KG1 (cell line): ENCODE data around the gene IQSEC1.

Experiments
- DNase-seq: peaks from one replicate; lab custom pipeline; 2025; lab: John Stamatoyannopoulos, UW

The IQSEC1 gene

DNA sequence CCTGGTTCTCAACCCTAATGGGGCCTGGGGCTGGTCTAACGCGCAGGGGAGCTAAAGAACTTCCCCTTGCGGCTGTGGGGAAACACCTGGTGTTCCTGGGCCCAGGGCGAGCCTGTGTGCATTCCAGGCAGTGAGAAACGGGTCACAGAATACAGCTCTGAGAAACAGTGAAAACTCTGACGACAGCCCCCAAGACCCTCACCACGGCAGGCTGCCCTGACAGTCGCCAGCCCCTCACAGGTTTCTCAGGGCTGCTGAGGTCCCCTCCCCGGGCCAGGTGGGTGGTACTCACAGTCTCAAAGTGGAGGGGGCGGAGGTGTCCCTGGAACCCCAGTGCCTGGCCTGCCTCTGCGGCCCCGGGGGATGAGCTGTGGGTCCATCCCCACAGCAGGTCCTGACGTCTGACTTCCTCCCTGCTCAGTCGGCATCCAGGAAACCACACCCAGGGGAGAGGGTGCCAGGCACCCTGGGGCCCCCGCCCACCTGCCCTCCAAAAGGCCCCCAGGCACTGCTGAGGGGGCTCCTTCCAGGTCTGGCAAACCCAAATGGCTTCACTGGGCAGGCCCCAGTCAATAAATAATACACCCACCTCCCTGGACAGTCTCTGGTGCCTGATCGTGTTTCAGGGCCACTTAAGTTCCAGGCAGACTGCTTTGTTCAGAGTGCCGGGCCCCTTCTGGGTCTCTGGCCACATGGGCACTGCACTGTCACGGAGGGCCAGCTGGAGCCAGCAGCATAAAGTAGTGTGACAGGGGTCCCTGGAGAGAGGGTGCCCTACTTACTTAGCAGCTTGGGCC lies 57.7 kb downstream of the IQSEC1 start:
- DNase-seq = peak; percentile 40

DNA sequence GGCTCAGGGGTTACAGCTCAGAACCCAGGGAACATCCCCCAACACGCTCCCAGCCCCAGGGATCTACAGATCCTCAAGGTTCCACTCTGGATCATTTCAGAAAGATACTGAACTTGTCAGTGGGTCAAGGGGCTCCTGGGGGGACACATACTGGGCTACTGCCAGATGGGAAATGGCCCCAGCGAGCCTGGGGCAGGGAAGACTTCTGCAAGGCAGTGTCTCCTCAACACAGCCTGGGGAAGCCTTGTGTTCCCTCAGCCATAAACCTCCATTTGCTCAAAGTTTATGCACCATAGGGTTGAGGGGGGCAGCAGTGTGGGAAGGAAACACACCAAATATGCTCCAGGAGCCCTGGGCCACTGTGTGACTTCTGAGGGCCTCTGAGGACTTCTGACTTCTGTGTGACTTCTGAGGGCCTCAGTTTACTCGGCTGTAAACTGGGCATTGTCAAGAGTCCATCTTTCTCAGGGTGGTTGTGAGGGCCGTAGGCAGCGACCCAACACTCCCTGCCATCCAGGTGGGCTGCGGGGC lies 58.4 kb downstream of the IQSEC1 start:
- DNase-seq = no peak

GRCh38 chr3:13013994-13014754 lies 59.1 kb downstream of the IQSEC1 start:
- no peak for DNase-seq

GRCh38 chr3:13013566-13013965 lies 59.7 kb downstream of the IQSEC1 start:
- DNase-seq = no peak

GRCh38 chr3:13013151-13013561 lies 60.1 kb downstream of the IQSEC1 start:
- DNase-seq = no peak

DNA sequence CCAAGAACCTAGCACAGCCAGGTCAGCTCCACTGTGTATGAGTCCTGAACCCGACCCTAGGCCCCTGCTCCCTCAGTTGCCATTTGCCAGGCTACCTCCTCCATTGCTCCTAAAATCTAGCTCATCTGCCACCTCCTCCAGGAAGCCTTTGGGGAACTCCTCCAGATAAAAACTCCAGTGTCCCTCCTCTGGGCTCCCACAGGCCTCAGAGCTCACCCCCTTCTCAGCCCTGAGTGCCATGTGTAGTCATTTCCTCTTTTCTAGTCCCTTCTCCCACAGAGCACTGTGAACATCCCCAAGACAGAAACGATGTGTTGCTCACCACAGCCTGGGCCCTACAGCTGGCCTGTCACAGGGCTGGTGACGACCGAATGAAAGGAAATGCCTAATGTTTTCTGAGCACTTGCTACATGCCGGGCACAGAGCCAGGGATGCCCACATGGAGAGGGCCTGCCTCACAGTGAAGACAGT lies 61.0 kb downstream of the IQSEC1 start:
- DNase-seq = peak; percentile 72

DNA sequence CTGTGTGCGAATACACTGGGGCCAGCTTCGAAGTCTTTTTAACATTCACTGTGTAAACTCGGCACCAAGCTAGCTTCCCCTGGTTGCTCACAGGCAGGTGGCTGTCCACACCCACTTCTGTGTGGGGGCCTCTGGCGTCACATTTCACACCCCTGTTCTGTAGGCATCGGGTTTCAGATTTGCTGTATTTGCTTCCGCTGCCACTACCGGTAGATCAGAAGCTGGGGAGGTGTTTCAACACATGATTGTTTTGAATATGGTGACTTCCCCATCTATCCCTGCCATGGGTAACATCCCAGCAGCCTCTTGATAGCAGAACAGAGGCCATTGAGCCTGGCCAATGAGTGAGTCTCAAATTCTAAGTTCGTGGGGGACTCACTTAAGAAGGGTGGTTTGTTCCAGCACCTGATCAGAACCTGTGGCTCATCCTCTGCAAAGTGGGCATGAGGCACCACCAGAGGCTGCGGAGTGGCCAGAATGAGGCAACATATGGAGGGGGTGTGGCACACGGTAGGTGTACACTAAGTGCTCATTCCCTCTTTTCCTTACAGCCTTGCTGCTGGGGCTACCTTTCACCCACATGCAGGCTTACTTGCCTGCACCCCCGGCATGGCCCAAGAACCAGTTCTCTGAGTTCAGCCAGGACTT lies 61.5 kb downstream of the IQSEC1 start:
- DNase-seq = no peak

DNA sequence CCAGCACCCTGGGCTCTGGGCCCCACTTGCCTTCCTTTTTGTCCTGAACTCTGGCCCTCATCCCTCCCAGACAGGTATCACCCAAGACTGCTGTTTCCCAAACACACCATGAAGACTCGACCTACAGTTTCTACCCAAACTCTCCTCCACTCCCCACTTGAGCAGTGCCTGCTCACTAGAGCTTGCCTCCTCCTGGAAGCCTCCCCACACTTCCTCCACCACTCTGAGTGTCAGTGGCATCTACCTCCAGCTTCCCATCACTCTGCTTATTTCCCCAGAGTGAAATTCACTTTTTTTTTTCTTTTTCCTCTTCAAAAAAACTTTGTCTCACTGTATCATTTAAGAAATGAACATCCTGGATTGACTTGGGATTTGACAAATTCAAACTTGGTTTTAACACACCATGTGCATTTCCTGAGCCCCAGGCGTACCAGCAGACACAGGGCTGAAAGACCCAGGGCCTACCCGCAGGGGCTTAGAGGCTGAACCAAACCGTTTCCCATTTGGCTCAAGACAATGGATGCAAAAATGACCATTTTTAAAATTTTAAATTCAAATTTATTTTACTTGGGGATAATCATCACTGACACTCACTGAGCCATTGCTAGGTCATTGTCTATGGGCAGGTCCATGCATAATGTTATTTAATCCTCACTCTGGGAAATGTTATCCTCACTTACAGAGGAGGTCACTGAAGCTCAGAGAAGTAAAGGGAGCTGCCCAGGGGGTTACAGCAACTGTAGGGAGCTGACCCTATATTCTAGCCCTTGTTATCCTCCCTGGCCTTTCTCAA lies 62.3 kb downstream of the IQSEC1 start:
- DNase-seq = no peak

DNA sequence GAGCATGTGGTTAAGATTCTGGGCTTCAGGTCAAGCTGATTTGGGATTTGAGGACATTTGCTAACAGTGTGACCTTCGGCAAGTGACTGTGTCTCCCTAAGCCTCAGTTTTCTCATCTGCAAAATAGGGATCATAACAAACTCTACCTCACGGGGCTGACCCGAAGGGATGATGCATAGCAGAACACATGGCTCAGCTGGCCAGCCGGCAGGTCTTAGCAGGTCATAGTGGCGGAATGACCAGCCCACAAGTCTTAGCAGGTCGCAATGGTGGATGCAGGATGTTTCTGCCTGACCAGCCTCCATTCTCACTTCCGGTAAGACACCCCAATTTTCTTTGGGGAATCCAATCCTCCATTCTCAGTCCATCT lies 63.3 kb downstream of the IQSEC1 start:
- DNase-seq = no peak

GRCh38 chr3:13009132-13009945 lies 63.9 kb downstream of the IQSEC1 start:
- peak; percentile 71 for DNase-seq

- no peak for DNase-seq
These were observed 64.9 kb downstream of the IQSEC1 start for GRCh38 chr3:13008155-13008995.

GRCh38 chr3:13007251-13007941 lies 65.8 kb downstream of the IQSEC1 start:
- DNase-seq = no peak

DNA sequence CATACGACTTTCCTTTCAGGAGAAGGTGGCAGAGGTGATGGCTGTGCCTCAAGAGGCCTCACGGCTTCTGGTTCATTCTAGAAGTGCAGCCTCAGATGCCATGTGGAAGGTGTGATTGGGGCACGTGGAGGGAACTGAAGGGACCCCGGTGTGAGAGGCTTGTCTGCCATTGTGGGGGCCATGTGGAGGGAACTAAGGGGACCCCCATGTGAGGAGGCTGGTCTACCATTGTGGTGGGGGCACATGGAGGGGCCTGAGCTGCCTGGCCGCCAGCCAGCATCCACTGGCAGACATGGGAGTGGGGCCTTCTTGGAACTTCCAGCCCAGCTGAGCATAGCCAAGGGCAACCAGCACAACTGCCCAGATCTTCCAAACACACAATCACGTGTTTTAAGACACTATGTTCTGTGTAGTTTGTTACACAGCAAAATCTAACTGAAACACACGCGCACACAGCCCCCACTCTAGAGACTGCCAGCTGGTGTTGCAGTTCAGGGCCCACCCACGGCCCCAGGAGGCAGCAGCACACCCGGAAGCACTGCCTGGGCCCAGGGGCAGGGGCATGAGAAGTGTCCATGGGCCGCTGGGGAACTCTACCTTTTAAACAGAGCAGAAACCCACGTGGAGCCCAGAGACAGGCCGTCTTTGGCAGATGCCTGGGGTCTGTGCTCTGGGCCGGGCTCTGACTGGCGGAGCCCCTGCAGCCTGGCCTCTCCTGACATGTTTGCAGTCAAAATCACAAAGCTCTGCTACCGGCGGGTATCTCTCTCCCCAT lies 66.8 kb downstream of the IQSEC1 start:
- no peak for DNase-seq

GRCh38 chr3:13005301-13005700 lies 67.9 kb downstream of the IQSEC1 start:
- DNase-seq = no peak

DNA sequence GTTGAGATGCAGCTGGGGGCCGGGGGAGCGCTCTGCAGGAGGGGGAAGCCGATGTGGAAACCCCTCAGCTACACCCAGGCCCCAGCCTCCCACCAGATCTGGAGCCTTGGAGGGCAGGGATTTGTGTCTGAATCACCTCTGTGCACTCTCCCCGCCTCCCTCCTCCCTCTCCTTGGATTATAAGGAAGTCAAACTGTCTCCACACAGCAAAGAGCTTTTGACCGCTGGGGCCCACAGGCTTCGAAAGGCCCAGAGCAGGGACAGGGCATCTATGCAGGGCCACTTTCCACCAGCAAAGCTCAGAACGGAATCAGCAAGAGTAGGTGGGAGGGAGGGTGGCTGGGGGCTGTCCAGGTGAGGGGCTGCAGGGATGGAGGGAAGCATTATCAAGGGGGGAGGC lies 68.9 kb downstream of the IQSEC1 start:
- DNase-seq = no peak

DNA sequence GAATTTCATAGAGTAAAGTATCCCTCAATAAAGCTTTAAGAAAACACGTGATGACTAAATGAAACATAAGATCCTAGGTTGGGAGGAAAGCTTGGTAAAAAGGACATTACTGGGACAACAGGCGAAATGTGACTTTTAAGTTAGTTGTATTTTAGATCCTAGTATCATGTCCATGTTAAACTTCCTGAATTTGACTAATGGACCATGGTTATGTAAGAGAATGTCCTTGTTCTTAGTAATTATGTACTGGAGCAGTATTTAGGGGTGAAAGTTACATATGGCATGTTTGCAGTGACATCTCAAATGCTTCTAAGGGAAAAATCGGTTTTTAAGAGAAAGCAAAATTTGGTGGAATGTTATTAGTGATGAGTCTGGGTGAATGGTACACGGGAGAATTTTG lies 69.6 kb downstream of the IQSEC1 start:
- DNase-seq = no peak

DNA sequence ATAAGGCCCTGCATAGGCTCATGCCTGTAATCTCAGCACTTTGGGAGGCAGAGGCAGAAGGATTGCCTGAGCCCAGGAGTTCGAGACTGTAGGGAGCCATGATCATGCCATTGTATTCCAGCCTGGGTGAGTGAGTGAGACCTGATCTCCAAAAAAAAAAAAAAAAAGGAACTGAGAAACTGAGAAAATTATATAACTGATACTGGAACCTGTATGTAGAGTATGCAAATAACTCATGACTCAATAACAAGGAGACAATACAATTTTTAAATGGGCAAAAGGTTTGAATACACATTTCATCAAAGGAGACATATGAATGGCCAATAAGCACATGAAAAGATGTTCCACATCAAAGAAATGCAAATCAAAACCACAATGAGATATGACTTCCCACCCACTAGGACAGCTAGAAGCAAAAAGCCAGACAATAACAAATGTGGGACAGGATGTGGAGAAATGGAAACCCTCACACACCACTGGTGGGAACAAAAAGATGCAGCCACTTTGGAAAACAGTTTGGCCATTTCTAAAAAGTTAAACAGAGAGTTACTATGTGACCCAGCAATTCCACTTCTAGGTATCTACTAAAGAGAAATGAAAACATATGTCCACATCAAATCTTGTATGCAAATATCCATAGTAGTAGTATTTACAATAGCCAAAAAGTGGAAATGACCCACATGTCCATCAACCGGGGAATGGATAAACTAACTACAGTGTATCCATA lies 70.7 kb downstream of the IQSEC1 start:
- DNase-seq = no peak
